Omental fat pad (tissue), 4 donors: ENCODE data around the gene SPTA1. TPM values are rescaled to one million over a fixed set of nuclear protein-coding genes. Genes with fewer than 3 reads are reported as not detected.

Source experiments
- ATAC-seq: fragments of 150-250 bp; one replicate; pipeline ENCODE4 v1.9.1; 2016; ENCODE audit warnings: mild to moderate bottlenecking, moderate library complexity; ENCODE audit not compliant: low FRiP score
- DNase-seq: peaks from one replicate; pipeline ENCODE4 v3.0.0-alpha.2; 2019; ENCODE audit warnings: low spot score
- total RNA-seq, 4 donors: library from RNA; depleted of rRNA; stranded (reverse); fragments of >200 nt; gene quantifications; one replicate each; pipeline ENCODE4 v1.1.0, GENCODE V29; 2016
- TF ChIP-seq, protein P1 (sequence below), 3 donors: fragments of 450-650 bp; IDR thresholded peaks; one replicate each; pipeline ENCODE4 v1.5.1; 2016 to 2017; ENCODE audit warnings: antibody characterized with exemption in 3 of 3, mild to moderate bottlenecking in 3 of 3, moderate library complexity in 2 of 3

The SPTA1 gene
- total RNA-seq, result 1 to 10 TPM in 2 of 4 donors, under 1 TPM in 2; 0.36 to 1.8 (median 0.83) TPM

DNA sequence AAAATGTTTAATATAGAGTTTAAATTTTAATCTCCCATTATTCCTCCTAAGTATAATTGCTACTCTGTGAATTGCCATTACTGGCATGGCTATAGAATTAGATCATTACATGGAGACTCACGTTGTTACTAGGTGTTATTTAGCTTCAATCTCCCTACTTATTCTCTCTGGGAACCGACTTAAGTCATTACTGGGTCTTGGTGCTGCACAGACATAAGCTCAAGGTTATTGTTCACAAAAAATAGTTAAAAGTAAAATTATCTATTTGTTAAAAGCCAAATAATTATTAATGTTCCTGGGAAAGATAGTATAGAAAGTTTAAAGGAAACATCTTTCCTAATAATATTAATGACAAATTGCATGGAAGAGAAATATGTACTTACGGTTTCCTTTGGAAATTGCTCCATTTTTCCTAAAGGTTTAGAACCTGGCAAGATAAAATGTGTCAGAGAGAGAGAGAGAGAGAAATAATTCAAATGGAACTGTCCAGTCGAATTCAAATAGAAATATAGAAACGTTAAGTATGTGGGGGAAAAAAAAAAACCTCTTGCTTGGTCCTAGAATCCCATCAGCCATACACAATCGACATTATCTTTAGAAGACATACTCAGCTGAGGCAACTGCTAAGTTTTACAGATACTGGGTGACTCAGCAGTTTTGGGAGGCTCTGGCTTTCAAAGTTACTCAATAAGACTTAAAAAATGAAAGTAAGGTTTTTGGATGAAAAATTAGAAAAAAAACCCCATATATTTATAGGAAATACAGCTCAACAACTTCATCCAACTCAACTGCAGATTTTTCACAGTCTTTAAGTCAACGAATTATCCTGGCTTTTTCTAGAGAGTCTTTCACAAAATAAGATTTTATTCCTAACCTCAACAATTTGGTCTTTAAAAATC, at the start of gene SPTA1:
TSS of gene SPTA1 (minus strand) at position 605 of the 899 bp plus-strand sequence. CDS start at position 407, 198 bp downstream.
- TF ChIP-seq, protein P1, sequence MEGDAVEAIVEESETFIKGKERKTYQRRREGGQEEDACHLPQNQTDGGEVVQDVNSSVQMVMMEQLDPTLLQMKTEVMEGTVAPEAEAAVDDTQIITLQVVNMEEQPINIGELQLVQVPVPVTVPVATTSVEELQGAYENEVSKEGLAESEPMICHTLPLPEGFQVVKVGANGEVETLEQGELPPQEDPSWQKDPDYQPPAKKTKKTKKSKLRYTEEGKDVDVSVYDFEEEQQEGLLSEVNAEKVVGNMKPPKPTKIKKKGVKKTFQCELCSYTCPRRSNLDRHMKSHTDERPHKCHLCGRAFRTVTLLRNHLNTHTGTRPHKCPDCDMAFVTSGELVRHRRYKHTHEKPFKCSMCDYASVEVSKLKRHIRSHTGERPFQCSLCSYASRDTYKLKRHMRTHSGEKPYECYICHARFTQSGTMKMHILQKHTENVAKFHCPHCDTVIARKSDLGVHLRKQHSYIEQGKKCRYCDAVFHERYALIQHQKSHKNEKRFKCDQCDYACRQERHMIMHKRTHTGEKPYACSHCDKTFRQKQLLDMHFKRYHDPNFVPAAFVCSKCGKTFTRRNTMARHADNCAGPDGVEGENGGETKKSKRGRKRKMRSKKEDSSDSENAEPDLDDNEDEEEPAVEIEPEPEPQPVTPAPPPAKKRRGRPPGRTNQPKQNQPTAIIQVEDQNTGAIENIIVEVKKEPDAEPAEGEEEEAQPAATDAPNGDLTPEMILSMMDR (IDR thresholded peaks at IDR 0.05), result no peak
- ATAC-seq, result peak; percentile 68
- DNase-seq, result no peak

DNA sequence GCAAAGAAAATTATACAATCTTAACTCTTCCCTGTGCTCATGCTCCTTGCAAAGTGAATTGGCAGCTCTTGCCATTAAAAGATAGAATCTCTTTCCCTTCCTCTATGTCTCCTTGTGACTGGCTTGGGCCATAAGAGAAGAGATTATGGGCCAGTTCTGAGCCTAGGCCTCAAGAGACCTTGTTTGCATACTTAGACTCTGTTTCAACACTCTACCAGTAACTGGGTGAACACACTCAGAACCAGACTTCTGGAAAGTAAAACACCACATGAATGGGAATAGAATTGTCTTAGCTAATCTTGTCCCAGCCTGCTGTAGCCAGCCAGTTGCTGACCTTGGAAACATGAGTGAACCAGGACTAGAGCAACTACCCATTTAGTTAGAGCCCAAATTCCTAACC, 49.3 kb upstream of the SPTA1 start:
- ATAC-seq (no peak), DNase-seq (no peak)
- TF ChIP-seq, protein P1 (IDR thresholded peaks at IDR 0.05), result no peak

DNA sequence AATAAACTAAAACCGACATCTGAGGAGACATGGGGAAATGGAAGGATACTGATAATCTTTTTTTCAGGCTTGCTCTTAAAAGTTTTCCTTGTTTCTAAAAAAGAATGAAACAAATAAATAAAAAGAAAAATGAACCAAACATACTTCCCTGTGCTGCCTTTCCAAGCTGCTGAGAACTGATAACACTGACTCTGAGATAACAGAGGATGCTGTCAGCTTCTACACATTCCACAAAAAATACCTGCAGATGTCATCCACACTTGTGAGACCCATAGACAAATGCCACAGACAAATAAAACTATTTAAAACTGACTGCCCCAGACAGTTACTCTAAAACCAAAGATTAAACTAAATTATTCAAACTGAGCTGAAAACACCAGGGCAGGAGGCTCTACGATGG, 46.0 kb upstream of the SPTA1 start:
- DNase-seq (no peak), ATAC-seq (no peak)
- TF ChIP-seq, protein P1 (IDR thresholded peaks at IDR 0.05), result no peak

DNA sequence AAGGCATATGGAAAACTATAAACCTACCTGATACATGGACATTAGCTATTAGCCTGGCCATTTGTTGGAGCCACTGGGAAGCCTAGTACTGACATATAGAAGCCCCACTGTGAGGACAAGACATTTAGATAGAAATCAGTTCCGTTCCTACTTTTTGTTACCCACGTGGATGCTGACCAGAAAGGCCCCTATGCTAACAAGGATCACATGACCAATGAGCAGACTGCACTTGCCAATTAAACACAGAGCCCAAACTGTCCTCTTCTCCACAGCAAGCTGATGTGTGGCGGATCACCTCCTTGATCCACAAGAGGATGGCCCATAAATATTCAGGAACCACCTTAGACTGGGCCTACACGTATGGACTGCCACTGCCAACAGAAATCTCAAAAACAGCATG, 45.2 kb upstream of the SPTA1 start:
- DNase-seq, result no peak
- no peak for ATAC-seq
- TF ChIP-seq, protein P1 (IDR thresholded peaks at IDR 0.05), result no peak

DNA sequence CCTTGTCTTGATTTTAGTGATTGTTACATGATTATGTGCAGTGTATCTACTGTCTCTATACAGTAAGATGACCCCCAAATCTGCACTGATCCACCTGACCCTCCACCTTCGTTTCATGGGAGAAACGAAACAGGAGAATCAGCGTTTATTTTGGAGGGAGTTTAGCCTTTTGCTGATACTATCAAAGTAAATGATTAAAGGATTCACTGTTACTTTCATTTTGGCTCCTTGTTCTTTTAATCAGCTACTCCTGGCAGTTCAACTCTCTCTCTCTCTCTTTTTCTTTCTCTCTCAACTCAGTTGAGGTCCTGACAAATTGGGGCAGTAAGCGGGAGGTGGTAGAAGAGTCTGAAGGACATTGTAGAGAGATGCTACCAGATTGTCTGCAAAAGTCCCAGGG, 43.9 kb upstream of the SPTA1 start:
- DNase-seq (no peak), ATAC-seq (no peak)
- TF ChIP-seq, protein P1 (IDR thresholded peaks at IDR 0.05), result no peak

DNA sequence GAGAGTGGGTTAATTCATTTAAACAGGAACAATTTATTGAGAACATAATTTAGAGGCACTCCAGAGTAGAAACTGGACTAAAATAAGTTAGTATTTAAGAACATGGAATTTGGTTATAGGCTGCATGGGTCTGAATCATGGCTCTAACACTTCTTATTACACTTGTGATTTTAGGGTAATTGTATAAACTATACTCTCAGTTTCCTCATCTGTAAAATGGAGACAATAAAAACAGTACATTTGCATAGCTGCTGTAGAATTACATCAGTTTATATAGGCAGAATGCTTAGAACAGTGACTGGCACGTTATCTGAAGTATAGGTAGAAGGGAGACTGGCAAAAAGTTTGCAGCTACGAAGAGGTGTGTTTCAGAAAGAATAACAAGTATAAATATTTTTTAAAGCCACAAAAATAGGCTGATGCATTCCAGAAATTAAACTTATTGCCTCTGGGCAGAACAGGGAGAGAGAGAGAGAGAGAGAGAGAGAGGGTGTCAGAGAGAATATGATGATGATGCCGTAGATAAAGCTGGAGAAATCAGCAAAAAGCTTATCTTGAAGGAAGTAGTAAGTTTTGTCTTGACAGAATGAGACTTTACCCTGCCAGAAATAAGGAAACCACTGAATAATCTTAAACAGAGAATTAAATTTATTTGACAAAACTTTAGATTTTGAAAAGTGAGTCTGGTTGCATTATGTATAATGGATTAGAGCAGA, 42.2 kb upstream of the SPTA1 start:
- DNase-seq (no peak), ATAC-seq (no peak)
- TF ChIP-seq, protein P1 (IDR thresholded peaks at IDR 0.05), result no peak
